HepG2 (cell line): ENCODE results near the gene GTF2H1. TPM values are rescaled to one million over a fixed set of nuclear protein-coding genes. Genes with fewer than 3 reads are reported as not detected.

Source experiments
- ATAC-seq: fragments of 200-7000 bp; cut with Tn5 transposase; 3 replicates; pipeline ENCODE4 v1.9.1; 2020; ENCODE audit warnings: mild to moderate bottlenecking, moderate library complexity
- BruUV-seq: library from RNA; stranded (reverse); fragments of 400-500 nt; replicated peaks from 2 replicates; lab custom pipeline; 2021; lab: Mats Ljungman, UMichigan
- CTCF ChIA-PET: fragments of 300-600 bp; formaldehyde crosslinking; extraction: SDS; loops from one replicate; lab custom pipeline; 2021; ENCODE audit warnings: low total read pairs, inconsistent platforms, low intra/inter-chr PET ratio; lab: Yijun Ruan, JAX
- POLR2A ChIA-PET: fragments of 350-600 bp; sonication (Branson Sonifier 250); formaldehyde crosslinking; loops from one replicate; lab custom pipeline; 2020; ENCODE audit warnings: antibody characterized with exemption, inconsistent platforms; lab: Yijun Ruan, JAX
- DNase-seq: peaks from one replicate; pipeline ENCODE4 v3.0.0-alpha.2; 2015; ENCODE audit warnings: low spot score
- FAIRE-seq: peaks from 3 replicates; lab custom pipeline; 2011; peaks lifted over from hg19 to GRCh38; lab: Jason Lieb, UNC
- H2AFZ ChIP-seq: one replicate; pipeline ENCODE4 v1.6.1; 2011; ENCODE audit warnings: low read length, inconsistent platforms
- H3K27ac ChIP-seq: fragments of 300-600 bp; 3 replicates; pipeline ENCODE4 v1.8.0; 2011; ENCODE audit warnings: mixed run types, mild to moderate bottlenecking, mixed read lengths, low read length, inconsistent platforms; ENCODE audit not compliant: insufficient read depth; ENCODE audit errors: extremely low read length
- H3K27me3 ChIP-seq, 2 experiments: fragments of 200-600 bp in 1 of 2; 2 replicates in 1 of 2; 3 replicates in 1 of 2; pipeline versions ENCODE4 v1.6.0 to v1.8.0; 2011; ENCODE audit warnings: low read length in 2 of 2, mild to moderate bottlenecking in 2 of 2, moderate library complexity in 2 of 2, inconsistent platforms in 1 of 2; ENCODE audit not compliant: insufficient read depth in 2 of 2, control insufficient read depth in 1 of 2
- H3K36me3 ChIP-seq, 2 experiments: fragments of 200-600 bp in 1 of 2; replicated peaks in 1 of 2; 2 replicates in 1 of 2; 3 replicates in 1 of 2; pipeline versions ENCODE4 v1.5.1 to v1.8.0; 2011; ENCODE audit warnings: low read length in 2 of 2, inconsistent platforms in 1 of 2; ENCODE audit not compliant: insufficient read depth in 2 of 2, control insufficient read depth in 1 of 2
- H3K4me1 ChIP-seq: 2 replicates; pipeline ENCODE4 v1.5.1; 2012; ENCODE audit warnings: low read length, inconsistent platforms; ENCODE audit not compliant: insufficient read depth
- H3K4me2 ChIP-seq: 2 replicates; pipeline ENCODE4 v1.6.0; 2011; ENCODE audit warnings: low read depth, low read length, inconsistent platforms
- H3K4me3 ChIP-seq, 3 experiments: fragments of 200-600 bp in 1 of 3; sonication (generic), shearing (Covaris generic) in 1 of 3; replicated peaks in 1 of 3; 2 replicates each; pipeline ENCODE4 v1.5.1; 2011 to 2016; ENCODE audit warnings: low read length in 3 of 3, inconsistent platforms in 2 of 3, low read depth in 2 of 3, mild to moderate bottlenecking in 2 of 3, control low read depth in 1 of 3, mixed read lengths in 1 of 3; ENCODE audit not compliant: insufficient read depth in 1 of 3
- H3K79me2 ChIP-seq: one replicate; pipeline ENCODE4 v1.6.1; 2011; ENCODE audit warnings: low read length, inconsistent platforms; ENCODE audit not compliant: insufficient read depth
- H3K9ac ChIP-seq: 2 replicates; pipeline ENCODE4 v1.6.0; 2011; ENCODE audit warnings: mild to moderate bottlenecking, low read depth, low read length, inconsistent platforms; ENCODE audit not compliant: insufficient read depth
- H3K9me3 ChIP-seq: 2 replicates; pipeline ENCODE4 v1.5.1; 2012; ENCODE audit warnings: mild to moderate bottlenecking, low read length
- H4K20me1 ChIP-seq: 2 replicates; pipeline ENCODE4 v1.6.0; 2011; ENCODE audit warnings: inconsistent platforms, mild to moderate bottlenecking, low read length, moderate library complexity; ENCODE audit not compliant: insufficient read depth
- BCL6 ChIP-seq: IDR thresholded peaks from 2 replicates; pipeline ENCODE4 v1.6.1; 2016; ENCODE audit warnings: missing genetic modification reagents, missing compliant biosample characterization
- NR2F2 ChIP-seq: IDR thresholded peaks from 2 replicates; pipeline ENCODE4 v1.6.1; 2012; ENCODE audit warnings: low read depth, inconsistent platforms, borderline replicate concordance
- NR3C1 ChIP-seq: sonication (generic); formaldehyde crosslinking; IDR thresholded peaks from 2 replicates; pipeline ENCODE4 v1.4.0; 2020; ENCODE audit warnings: missing genetic modification reagents
- ZBTB46 ChIP-seq: sonication (generic); formaldehyde crosslinking; IDR thresholded peaks from 2 replicates; pipeline ENCODE4 v1.4.0; 2020; ENCODE audit warnings: mild to moderate bottlenecking, missing genetic modification reagents, borderline replicate concordance
- WGBS: methylation state at CpG from one replicate; pipeline ENCODE4 v1.1.6; 2017; ENCODE audit warnings: low lambda C conversion rate; 5-methylcytosine and 5-hydroxymethylcytosine counted together
- in situ Hi-C: cut with HindIII; loops from 2 replicates; pipeline ENCODE4 v1.10.0; 2017; ENCODE audit warnings: low pct_unique_long_range_greater_than_20kb; ENCODE audit not compliant: extremely low pct_ligation_motif_present
- intact Hi-C: fragments of 100-400 bp; cut with micrococcal nuclease; formaldehyde crosslinking; loops from one replicate; pipeline ENCODE4 v1.10.0; 2022; ENCODE audit not compliant: unreplicated experiment
- polyA plus RNA-seq, 8 experiments: library from polyadenylated mRNA; depleted of rRNA in 3 of 8; stranded (reverse) in 7 of 8; unstranded in 1 of 8; fragments of >200 nt; fragmentation: Illumina TruSeq in 4 of 8; extraction: Trizol in 4 of 8; gene quantifications; 2 replicates each; pipeline versions ENCODE4 v1.2.1 to v1.2.3, GENCODE V29; 2011 to 2016; ENCODE audit warnings: low read depth in 4 of 8, missing spikeins in 1 of 8, mixed read lengths in 1 of 8; ENCODE audit not compliant: insufficient read depth in 1 of 8
- total RNA-seq, 5 experiments: library from RNA; depleted of rRNA; stranded (reverse); fragments of >200 nt; fragmentation: Illumina TruSeq; extraction: Trizol; gene quantifications; 2 replicates each; pipeline ENCODE4 v1.2.3, GENCODE V29; 2016; ENCODE audit warnings: low read depth in 1 of 5
- TF ChIP-seq, protein P1 (sequence below), 2 experiments: sonication (generic) in 1 of 2; formaldehyde crosslinking in 1 of 2; IDR thresholded peaks; 2 replicates each; pipeline versions ENCODE4 v1.4.0 to v1.6.1; 2018 to 2020; ENCODE audit warnings: missing genetic modification reagents in 2 of 2, borderline replicate concordance in 1 of 2, low read depth in 1 of 2, mild to moderate bottlenecking in 1 of 2, missing biosample characterization in 1 of 2

GTF2H1 gene
- total and polyA plus RNA-seq, 2 of the 13 experiments (the other 11 are each of a cell fraction or from before 2014, with no cell fraction given) = 15.7 to 51.4 TPM

DNA sequence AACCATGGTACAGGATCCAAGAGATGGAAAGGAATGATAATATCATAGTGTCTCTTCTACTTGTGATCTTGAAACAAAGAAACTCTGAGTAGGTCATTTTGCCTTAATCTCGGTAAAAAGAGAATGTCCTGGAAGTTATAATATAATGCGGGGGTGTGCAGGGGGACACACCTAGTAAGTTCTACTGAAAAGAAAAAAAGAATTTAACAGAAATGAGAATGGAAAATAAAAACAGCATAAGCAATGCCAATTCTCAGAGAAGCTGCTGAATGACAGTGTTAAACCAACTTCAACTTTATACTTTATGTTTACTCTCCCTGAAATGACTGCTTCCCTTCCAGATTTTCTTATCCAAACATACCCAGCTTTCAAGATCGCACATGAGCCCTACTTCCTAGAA lies 2.5 kb upstream of the GTF2H1 start:
- POLR2A ChIA-PET = interaction anchor here (0.5 to 4.2 kb wide), 7 partner anchors 53 to 207 kb away, joined by 3 to 36 read pairs (median 6); partner anchors contain the start of genes LDHA and TSG101
- H3K9me3 ChIP-seq = no peaks in the 10 kb centered on the region
- no peak for FAIRE-seq
- intact Hi-C loops = loop anchor here (5.0 to 10.0 kb wide), 5 partner anchors 62 to 312 kb away; partner anchors contain the start of genes MRGPRX4, SAA4 and SPTY2D1
- H3K36me3 ChIP-seq = peaks cover 2 to 5% of the 10 kb centered on the region in 2 experiments; a peak in 3 of 5 replicates
- BruUV-seq = no TSS peak
- 59% methylated on average over 3 of the region's 3 CpGs for WGBS
- peak overlapping the region; percentile 94; the same call in 1 of the 2 replicates for H3K9ac ChIP-seq
- peaks cover 76% of the 10 kb centered on the region for H3K79me2 ChIP-seq
- H3K4me3 ChIP-seq = peak overlapping the region in 2 of 3 experiments; percentile 78; a peak in 2 of 6 replicates
- in situ Hi-C loops = no loop called here
- H2AFZ ChIP-seq = no peak overlapping the region
- TF ChIP-seq BCL6 (CRISPR knock-in tag) (0 out of 2 replicates have a peak, but pooled peaks have one; percentile 8), ZBTB46 (CRISPR knock-in tag) (no peak)
- TF ChIP-seq, all 625 proteins: peak for 1
- DNase-seq = no peak
- peaks cover 54% of the 10 kb centered on the region for H3K4me1 ChIP-seq
- H4K20me1 ChIP-seq = no peaks in the 10 kb centered on the region
- no peaks in the 10 kb centered on the region; a peak in 1 of 5 replicates for H3K27me3 ChIP-seq
- CTCF ChIA-PET = no interaction called here
- ATAC-seq = no peak
- peak overlapping the region; percentile 96 for H3K4me2 ChIP-seq
- no peak overlapping the region for H3K27ac ChIP-seq

DNA sequence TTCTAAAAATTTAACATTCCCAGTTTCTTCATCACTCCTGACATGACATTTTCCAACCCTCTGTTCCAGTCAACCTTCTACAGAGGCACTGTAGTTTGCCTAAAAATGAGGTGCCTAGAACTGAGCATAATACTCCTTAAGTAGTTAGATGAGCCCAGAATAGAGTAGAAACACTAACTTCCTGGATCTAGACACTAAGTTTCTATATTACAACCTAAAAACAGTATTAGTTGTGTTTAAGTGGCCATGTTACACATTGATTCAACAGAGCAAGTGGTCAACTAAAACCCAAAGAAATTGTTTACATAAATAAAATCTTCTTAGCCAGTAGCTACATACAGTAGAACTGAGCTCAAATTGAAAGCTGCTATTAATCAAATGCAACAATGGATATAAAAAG lies 1.8 kb upstream of the GTF2H1 start:
- H3K9ac ChIP-seq = peak overlapping the region; percentile 94
- intact Hi-C loops = loop anchor here (5.0 to 10.0 kb wide), 5 partner anchors 62 to 312 kb away; partner anchors contain the start of genes MRGPRX4, SAA4 and SPTY2D1
- ChIA-PET CTCF (no interaction called here), POLR2A (interaction anchor here (1.0 to 4.2 kb wide), 5 partner anchors 63 to 206 kb away, joined by 3 to 36 read pairs (median 7); partner anchors contain the start of genes LDHA and TSG101)
- H4K20me1 ChIP-seq = no peaks in the 10 kb centered on the region
- H3K4me1 ChIP-seq = peaks cover 61% of the 10 kb centered on the region
- no peak overlapping the region for H3K27ac ChIP-seq
- FAIRE-seq (no peak), DNase-seq (no peak), ATAC-seq (no peak)
- no peaks in the 10 kb centered on the region for H3K9me3 ChIP-seq
- in situ Hi-C loops = no loop called here
- H2AFZ ChIP-seq = no peak overlapping the region
- no TSS peak for BruUV-seq
- H3K4me3 ChIP-seq = peak overlapping the region; percentile 71 to 78 (median 78); a peak in 5 of 6 replicates
- peak overlapping the region; percentile 96 for H3K4me2 ChIP-seq
- peaks cover 82% of the 10 kb centered on the region for H3K79me2 ChIP-seq
- H3K27me3 ChIP-seq = no peaks in the 10 kb centered on the region; a peak in 1 of 5 replicates
- peaks cover 2 to 7% of the 10 kb centered on the region in 2 experiments; a peak in 4 of 5 replicates for H3K36me3 ChIP-seq
- TF ChIP-seq, protein P1, sequence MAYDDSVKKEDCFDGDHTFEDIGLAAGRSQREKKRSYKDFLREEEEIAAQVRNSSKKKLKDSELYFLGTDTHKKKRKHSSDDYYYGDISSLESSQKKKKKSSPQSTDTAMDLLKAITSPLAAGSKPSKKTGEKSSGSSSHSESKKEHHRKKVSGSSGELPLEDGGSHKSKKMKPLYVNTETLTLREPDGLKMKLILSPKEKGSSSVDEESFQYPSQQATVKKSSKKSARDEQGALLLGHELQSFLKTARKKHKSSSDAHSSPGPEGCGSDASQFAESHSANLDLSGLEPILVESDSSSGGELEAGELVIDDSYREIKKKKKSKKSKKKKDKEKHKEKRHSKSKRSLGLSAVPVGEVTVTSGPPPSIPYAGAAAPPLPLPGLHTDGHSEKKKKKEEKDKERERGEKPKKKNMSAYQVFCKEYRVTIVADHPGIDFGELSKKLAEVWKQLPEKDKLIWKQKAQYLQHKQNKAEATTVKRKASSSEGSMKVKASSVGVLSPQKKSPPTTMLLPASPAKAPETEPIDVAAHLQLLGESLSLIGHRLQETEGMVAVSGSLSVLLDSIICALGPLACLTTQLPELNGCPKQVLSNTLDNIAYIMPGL (CRISPR knock-in tag; IDR thresholded peaks at IDR 0.05; ENCODE audit: borderline replicate concordance in 1 of 2, low read depth in 1 of 2) = no peak
- TF ChIP-seq NR2F2 (no peak), NR3C1 (no peak)
